ENCODE measurements around the gene TTF2.

DNA sequence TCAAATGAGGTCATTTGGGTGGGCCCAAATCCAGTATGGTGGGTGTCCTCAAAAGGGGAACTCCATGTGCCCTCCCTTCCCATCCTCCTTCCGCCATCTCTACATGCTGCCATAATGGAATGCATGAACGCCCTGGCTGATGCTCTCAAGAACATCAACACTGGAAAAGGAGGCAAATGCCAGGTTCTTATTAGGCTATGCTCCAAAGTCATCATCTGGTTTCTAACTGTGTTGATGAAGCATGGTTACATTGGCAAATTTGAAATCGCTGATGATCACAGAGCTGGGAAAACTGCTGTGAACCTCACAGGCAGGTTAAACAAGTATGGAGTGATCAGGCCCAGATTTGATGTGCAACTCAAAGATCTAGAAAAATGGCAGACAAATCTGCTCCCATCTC, 78.0 kb downstream of the TTF2 start:
- TF ChIP-seq, protein P1, sequence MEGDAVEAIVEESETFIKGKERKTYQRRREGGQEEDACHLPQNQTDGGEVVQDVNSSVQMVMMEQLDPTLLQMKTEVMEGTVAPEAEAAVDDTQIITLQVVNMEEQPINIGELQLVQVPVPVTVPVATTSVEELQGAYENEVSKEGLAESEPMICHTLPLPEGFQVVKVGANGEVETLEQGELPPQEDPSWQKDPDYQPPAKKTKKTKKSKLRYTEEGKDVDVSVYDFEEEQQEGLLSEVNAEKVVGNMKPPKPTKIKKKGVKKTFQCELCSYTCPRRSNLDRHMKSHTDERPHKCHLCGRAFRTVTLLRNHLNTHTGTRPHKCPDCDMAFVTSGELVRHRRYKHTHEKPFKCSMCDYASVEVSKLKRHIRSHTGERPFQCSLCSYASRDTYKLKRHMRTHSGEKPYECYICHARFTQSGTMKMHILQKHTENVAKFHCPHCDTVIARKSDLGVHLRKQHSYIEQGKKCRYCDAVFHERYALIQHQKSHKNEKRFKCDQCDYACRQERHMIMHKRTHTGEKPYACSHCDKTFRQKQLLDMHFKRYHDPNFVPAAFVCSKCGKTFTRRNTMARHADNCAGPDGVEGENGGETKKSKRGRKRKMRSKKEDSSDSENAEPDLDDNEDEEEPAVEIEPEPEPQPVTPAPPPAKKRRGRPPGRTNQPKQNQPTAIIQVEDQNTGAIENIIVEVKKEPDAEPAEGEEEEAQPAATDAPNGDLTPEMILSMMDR (conservative IDR thresholded peaks at IDR 0.05; ENCODE audit: low read depth, low read length), result no peak
- no peak for TF ChIP-seq EZH2 (IDR thresholded peaks at IDR 0.05; ENCODE audit: borderline replicate concordance, low read depth, low read length, poor library complexity, severe bottlenecking)
